Activated CD4-positive, alpha-beta T cell treated with anti-CD3 and anti-CD28 coated beads, Interleukin-2, amount 50 U/mL, for 24 hours (primary cell): Measurements from ENCODE around the gene TMEM131.

Experiments used
- DNase-seq, 2 donors: peaks; one replicate each; pipeline ENCODE4 v3.0.0-alpha.2; 2020; ENCODE audit warnings: low read depth in 1 of 2, low spot score in 1 of 2

Gene TMEM131

DNA sequence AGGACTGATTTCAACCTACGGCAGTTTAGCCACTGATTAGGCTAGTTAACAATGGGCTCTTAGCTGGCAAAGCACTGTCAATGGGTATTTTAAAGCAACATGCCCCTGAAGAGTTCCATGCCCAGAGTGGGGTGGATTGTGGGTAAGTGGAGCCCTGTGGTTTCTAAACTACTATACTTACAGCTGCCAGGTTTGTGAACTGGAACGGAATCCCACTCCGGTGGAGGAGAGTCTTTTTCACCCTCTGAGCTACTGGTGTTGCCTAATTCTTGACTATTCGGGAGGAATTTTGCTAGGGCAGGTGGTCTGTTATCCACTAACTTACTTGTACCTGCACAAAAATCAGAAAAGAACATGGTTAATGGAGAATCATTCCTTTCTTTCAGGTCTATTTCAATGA lies 229.8 kb downstream of the TMEM131 start:
- no peak for DNase-seq

GRCh38 chr2:97764559-97765263 lies 231.0 kb downstream of the TMEM131 start:
- no peak for DNase-seq

- no peak for DNase-seq
Observed at GRCh38 chr2:97763176-97763845, 232.4 kb downstream of the TMEM131 start.

GRCh38 chr2:97761192-97761591 lies 234.6 kb downstream of the TMEM131 start:
- DNase-seq, result peak in 1 of 2 donors; percentile 31

GRCh38 chr2:97760480-97761049 lies 235.2 kb downstream of the TMEM131 start:
- no peak for DNase-seq

GRCh38 chr2:97759727-97760407 lies 235.9 kb downstream of the TMEM131 start:
- DNase-seq, result no peak

DNA sequence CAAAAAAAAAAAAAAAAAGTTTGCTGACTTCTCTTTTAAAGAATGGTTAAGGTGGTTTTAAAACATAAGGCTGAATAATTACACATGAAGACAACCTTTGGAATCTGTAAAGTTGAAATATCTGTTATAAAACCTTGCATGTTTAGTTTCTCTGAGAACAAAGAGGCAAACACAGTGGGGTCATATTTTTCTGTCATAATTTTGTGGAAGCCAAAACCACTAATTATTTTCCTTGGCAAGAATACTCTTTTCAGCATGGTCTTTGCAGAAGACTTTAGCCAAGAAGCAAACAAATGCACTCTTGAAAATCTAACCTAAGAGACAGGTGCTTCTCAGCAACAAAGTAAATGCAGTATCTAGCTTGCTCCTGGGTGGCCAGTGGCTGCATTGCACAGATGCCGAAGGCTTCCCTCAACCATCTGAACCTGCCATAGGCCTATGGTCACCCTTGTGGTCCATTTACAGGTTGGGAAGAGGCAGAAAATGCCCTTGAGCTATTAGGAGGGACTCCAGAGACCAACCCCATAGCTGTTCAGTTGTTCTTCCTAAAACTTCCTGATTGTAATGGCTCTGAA lies 237.5 kb downstream of the TMEM131 start:
- DNase-seq, result no peak

DNA sequence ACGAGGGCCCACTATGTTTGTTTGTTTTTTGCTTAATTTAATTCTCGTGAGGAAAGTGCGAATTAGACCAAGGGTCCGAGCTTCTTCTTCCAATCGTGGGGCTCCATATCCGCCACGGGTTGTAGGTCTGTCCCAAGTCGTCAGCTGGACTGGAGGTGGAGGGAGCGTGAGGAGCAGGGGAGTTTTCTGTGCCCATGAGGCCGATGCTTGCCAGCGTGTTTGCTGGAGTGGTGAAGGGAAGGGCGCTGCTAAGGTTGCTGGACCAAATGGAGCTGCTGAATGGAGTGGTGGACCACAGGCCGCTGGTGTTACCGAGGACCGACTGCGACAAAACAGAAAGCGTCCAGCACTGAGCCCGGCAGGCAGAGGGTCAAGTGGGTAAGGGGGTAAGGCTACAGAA lies 238.7 kb downstream of the TMEM131 start:
- DNase-seq, result no peak

- no peak for DNase-seq
Observed at GRCh38 chr2:97755491-97755890, 240.3 kb downstream of the TMEM131 start.

DNA sequence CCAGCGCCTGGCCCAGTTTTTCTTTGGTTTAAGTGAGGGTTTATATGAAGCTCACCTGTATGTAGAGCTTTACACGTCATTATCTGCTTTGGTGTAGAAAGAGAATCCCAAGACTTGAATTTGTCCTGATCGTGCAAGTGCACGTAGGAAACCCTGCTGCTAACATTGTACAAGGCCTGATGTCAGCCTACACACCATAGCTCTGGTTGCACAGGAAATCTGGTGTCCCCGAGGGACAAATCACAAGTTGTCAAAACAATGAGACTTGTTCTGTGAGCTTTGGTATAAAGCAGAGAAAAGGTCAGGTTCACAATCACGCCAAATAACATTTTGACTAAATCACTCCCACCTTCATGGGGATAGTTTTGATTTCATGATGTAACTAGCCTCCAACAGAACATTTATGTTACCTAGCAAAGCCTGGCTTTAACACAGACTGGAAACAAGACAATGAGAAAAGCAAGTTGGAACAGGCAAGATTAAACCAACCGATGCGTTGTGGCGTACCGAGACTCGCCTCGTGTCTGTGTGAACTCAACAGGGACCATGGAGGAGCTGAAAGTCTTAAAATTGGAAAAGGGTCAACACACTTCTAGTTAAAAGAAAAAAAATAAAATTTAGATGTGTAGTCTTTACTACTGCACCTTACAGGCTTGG lies 240.9 kb downstream of the TMEM131 start:
- DNase-seq, result no peak

DNA sequence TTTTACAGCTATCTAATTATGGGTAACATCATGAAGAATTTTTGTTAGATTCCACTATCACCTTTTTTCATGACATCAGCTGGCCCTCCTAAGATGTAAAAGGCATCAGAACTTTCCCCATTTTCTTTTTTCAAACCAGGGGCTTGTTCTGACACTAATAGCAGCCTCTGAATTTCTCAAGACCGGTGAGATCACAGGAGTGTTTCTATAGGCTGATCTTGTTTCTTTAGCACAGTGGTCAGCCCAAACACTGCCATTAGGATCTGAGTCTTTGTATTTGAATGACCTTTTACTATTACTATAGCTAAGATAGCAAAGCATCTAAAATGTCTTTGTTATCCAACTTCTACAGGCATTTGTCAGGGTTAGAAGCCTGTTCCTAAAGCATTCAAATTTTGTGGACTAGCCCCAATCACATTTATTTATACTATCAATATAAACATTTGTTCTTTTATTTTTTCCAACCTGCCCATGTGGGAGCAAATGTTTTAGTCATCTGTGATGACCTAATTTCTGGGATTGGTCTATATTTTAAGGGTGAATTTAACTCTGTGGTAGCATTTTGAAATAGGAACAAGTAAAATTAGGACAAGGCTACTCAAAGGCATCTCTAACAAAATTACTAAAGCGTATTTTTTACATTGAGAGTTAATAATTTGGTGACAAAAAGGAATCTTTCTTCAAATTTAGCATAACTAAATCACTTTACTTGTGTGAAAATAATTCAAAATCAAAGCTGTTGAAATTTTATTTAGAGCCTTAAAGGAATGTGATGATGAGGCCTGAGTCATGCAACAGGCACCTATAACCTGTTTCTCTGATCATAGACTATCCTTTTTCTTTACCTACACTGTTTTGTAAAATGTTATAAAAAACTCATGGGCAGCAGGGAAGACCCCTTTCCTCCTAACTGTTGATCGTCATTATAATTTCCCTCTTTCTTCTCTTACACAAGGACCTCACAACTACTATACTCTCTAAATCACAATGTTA lies 243.1 kb downstream of the TMEM131 start:
- no peak for DNase-seq

GRCh38 chr2:97751752-97752151 lies 244.0 kb downstream of the TMEM131 start:
- no peak for DNase-seq

- DNase-seq, result no peak
Observed at GRCh38 chr2:97750017-97750416, 245.7 kb downstream of the TMEM131 start.

GRCh38 chr2:97749581-97749980 lies 246.2 kb downstream of the TMEM131 start:
- DNase-seq, result no peak

DNA sequence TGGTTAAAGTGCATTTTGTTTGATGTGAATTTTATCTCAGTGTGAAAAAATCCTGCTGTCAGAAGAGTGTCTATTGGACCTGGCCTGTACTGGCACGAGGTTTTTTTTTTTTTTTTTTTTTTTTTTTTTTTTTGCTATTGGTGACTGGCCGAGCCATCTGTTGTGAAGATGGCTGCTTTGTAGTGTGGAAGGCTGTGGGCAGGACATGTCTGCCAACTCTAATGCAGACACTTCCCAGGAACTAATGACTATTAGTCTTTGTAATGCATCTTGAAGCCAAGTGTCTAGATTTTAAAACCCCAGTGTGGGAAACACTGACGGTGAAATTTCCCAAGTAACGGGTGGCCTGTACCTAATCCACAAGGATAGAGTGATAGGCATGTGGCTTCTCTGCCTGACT lies 248.0 kb downstream of the TMEM131 start:
- DNase-seq, result no peak

GRCh38 chr2:97747285-97747684 lies 248.5 kb downstream of the TMEM131 start:
- DNase-seq, result no peak

DNA sequence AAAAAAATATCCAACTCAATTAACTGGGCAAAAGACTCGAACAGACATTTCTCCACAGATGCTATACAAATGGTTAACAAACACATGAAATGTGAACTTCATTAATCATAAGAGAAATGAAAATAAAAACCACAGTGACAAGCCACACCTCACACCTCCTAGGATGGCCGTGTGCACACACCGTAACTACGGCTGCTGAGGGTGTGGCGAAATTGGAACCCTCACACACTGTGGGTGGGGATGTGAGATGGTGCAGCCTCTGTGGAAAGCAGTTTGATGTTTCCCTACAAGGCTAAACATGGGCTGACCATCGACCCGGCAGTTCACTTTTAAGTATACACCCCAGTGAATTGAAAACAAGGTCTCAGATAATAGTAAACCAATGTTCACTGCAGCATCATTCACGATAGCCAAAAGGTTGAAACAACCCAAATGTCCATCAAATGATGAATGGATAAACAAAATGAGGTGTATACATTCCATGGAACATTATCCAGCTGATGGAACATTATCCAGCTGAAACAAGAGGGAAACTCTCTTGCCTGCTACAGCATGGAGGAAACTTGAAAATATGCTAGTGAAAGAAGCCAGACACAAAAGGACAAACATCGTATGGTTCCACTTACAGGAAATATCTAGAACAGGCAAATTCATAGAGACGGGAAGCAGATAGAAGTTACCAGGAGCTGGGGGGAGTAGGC lies 250.1 kb downstream of the TMEM131 start:
- DNase-seq, result peak in 1 of 2 donors; percentile 33

DNA sequence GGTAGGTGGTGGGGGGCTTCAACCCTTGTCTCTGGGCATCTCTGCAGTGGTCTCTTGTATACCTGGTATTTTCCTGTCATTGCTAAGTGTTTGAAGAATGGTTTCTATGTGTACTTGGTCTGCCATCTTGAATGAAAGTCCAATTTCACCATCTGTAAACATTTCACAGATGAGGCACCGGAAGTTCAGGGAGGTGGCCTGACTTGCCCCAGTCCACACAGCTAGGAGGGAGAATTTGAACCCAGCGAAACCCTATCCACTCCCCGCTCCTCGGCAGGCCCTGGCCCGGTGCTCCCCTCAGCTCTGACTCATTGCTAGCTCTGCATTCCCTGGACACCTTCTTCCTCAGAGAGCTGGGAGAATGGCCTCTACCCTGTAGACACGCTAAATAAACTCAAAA lies 251.8 kb downstream of the TMEM131 start:
- DNase-seq, result no peak

- no peak for DNase-seq
Observed at GRCh38 chr2:97742381-97742847, 253.3 kb downstream of the TMEM131 start.
